ENCODE results near the gene C6orf47.

Gene C6orf47

GRCh38 chr6:31702405-31702818 is 41.8 kb upstream of the C6orf47 start:
- TF ChIP-seq SUZ12 (IDR thresholded peaks at IDR 0.05; ENCODE audit: extremely low read depth, insufficient read depth, insufficient read length): no peak
- TF ChIP-seq ZNF274 (IDR thresholded peaks at IDR 0.05; ENCODE audit: low read depth, low read length): no peak
- TF ChIP-seq YY1 (IDR thresholded peaks at IDR 0.05; ENCODE audit: insufficient read depth, insufficient read length): no peak
- no peak for DNase-seq (ENCODE audit: low read depth, low spot score)

GRCh38 chr6:31701666-31702404 is 41.3 kb upstream of the C6orf47 start:
- H3K4me1 ChIP-seq (ENCODE audit: insufficient read depth, insufficient read length): peaks cover 5% of the 10 kb centered on the region
- DNase-seq (ENCODE audit: low read depth, low spot score): no peak
- H3K4me3 ChIP-seq (ENCODE audit: insufficient read length, low read depth): peak overlapping the region; percentile 87
- TF ChIP-seq YY1 (IDR thresholded peaks at IDR 0.05; ENCODE audit: insufficient read depth, insufficient read length) (no peak), ZNF274 (IDR thresholded peaks at IDR 0.05; ENCODE audit: low read depth, low read length) (no peak), SUZ12 (IDR thresholded peaks at IDR 0.05; ENCODE audit: extremely low read depth, insufficient read depth, insufficient read length) (no peak)
- no peaks in the 10 kb centered on the region for H3K9me3 ChIP-seq (ENCODE audit: insufficient read depth, low read length)
- peak overlapping the region; percentile 93 for H3K9ac ChIP-seq (ENCODE audit: insufficient read length, low read depth)
- no peaks in the 10 kb centered on the region for H3K27me3 ChIP-seq (ENCODE audit: insufficient read depth, insufficient read length)
- peaks cover 36% of the 10 kb centered on the region for H3K36me3 ChIP-seq (ENCODE audit: insufficient read depth, insufficient read length, low read length)

More at GRCh38 chr6:31702405-31702818, 41.8 kb upstream of the C6orf47 start:
- no peaks in the 10 kb centered on the region for H3K9me3 ChIP-seq (ENCODE audit: insufficient read depth, low read length)
- peaks cover 31% of the 10 kb centered on the region for H3K36me3 ChIP-seq (ENCODE audit: insufficient read depth, insufficient read length, low read length)
- H3K9ac ChIP-seq (ENCODE audit: insufficient read length, low read depth): peak overlapping the region; percentile 93
- H3K4me1 ChIP-seq (ENCODE audit: insufficient read depth, insufficient read length): peaks cover 5% of the 10 kb centered on the region
- H3K27me3 ChIP-seq (ENCODE audit: insufficient read depth, insufficient read length): no peaks in the 10 kb centered on the region
- peak overlapping the region; percentile 87 for H3K4me3 ChIP-seq (ENCODE audit: insufficient read length, low read depth)

DNA sequence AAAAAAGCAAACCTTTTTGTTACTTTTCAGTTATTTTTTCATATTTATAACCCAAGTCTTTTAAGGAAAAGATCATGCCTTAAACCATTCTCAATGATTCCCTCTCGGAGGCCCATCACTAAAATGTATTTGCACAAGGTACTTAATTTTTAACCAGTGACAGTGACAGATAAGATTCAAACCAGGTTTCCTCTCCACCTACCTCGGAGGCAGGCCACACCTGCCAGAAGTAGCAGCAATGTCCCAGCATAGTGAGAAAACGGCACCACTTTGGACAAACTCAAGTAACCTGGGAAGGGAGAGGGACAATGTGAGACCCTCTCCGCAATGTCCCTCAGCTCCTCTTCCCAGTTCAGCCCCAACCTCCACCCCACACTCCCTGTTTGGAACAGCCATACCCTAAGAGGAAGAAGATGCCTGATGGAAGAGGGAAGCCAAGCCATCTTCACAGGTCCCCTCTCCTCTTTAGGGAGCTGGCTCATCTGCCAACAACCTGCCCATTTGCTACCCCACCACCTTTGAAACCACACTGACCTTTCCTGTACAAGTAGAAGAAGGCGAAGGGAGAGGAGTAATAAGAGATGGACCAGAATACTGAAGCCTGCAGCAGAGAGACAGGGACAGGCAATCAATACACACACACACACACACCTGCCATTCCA is 40.3 kb upstream of the C6orf47 start:
- Histone ChIP-seq H3K4me3 (ENCODE audit: insufficient read length, low read depth) (no peak overlapping the region), H3K9ac (ENCODE audit: insufficient read length, low read depth) (no peak overlapping the region), H3K36me3 (ENCODE audit: insufficient read depth, insufficient read length, low read length) (peaks cover 43% of the 10 kb centered on the region), H3K9me3 (ENCODE audit: insufficient read depth, low read length) (no peaks in the 10 kb centered on the region), H3K27me3 (ENCODE audit: insufficient read depth, insufficient read length) (no peaks in the 10 kb centered on the region), H3K4me1 (ENCODE audit: insufficient read depth, insufficient read length) (peaks cover 5% of the 10 kb centered on the region)
- TF ChIP-seq YY1 (IDR thresholded peaks at IDR 0.05; ENCODE audit: insufficient read depth, insufficient read length) (no peak), SUZ12 (IDR thresholded peaks at IDR 0.05; ENCODE audit: extremely low read depth, insufficient read depth, insufficient read length) (no peak), ZNF274 (IDR thresholded peaks at IDR 0.05; ENCODE audit: low read depth, low read length) (no peak)
- no peak for DNase-seq (ENCODE audit: low read depth, low spot score)

DNA sequence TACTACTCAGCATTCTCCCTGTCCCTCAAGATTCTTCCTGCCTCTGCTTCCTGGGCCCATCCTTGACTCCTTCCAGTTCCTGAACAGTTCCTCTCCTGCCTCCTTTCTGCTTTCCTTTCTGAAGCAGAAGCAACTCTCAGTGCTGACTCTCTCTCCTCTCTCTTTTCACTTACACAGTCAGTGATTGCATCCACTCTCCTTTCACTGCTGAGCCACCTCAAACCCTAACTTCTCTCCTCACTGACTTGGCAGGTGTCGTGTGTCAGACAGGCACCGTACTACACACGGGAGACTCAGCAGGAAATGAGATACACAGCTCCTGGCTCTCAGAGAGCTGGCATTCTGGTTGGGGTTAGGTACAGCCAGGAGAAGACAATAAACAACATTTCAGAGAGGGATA is 37.0 kb upstream of the C6orf47 start:
- Histone ChIP-seq H3K4me3 (ENCODE audit: insufficient read length, low read depth) (no peak overlapping the region), H3K36me3 (ENCODE audit: insufficient read depth, insufficient read length, low read length) (peaks cover 64% of the 10 kb centered on the region), H3K27me3 (ENCODE audit: insufficient read depth, insufficient read length) (no peaks in the 10 kb centered on the region), H3K9me3 (ENCODE audit: insufficient read depth, low read length) (no peaks in the 10 kb centered on the region), H3K9ac (ENCODE audit: insufficient read length, low read depth) (no peak overlapping the region), H3K4me1 (ENCODE audit: insufficient read depth, insufficient read length) (peaks cover 5% of the 10 kb centered on the region)
- DNase-seq (ENCODE audit: low read depth, low spot score): no peak
- TF ChIP-seq YY1 (IDR thresholded peaks at IDR 0.05; ENCODE audit: insufficient read depth, insufficient read length): no peak
- no peak for TF ChIP-seq ZNF274 (IDR thresholded peaks at IDR 0.05; ENCODE audit: low read depth, low read length)
- no peak for TF ChIP-seq SUZ12 (IDR thresholded peaks at IDR 0.05; ENCODE audit: extremely low read depth, insufficient read depth, insufficient read length)

DNA sequence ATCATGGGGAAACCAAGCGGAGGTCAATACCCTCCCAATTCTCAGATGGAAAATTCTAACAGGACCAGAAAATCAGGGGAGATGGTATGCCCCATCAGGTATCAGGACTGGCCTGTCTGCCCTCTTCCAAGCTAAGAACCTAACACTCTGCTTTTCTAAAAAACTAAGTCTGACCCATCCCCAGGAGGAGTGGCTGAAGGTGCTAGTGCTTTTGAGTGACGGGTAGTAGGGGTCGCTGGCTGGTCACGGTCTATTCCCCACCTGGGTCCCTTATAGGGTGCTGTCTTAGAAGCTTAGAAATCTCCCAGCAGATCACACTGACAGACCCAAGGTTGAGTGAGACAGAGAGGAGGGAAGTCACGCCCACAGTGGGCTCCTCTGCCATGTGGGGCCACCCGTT is 33.0 kb upstream of the C6orf47 start:
- DNase-seq (ENCODE audit: low read depth, low spot score): no peak
- TF ChIP-seq ZNF274 (IDR thresholded peaks at IDR 0.05; ENCODE audit: low read depth, low read length) (no peak), SUZ12 (IDR thresholded peaks at IDR 0.05; ENCODE audit: extremely low read depth, insufficient read depth, insufficient read length) (no peak), YY1 (IDR thresholded peaks at IDR 0.05; ENCODE audit: insufficient read depth, insufficient read length) (no peak)
- H3K4me1 ChIP-seq (ENCODE audit: insufficient read depth, insufficient read length): peaks cover 7% of the 10 kb centered on the region
- no peak overlapping the region for H3K4me3 ChIP-seq (ENCODE audit: insufficient read length, low read depth)
- H3K27me3 ChIP-seq (ENCODE audit: insufficient read depth, insufficient read length): no peaks in the 10 kb centered on the region
- H3K9ac ChIP-seq (ENCODE audit: insufficient read length, low read depth): no peak overlapping the region
- peaks cover 65% of the 10 kb centered on the region for H3K36me3 ChIP-seq (ENCODE audit: insufficient read depth, insufficient read length, low read length)
- no peaks in the 10 kb centered on the region for H3K9me3 ChIP-seq (ENCODE audit: insufficient read depth, low read length)

DNA sequence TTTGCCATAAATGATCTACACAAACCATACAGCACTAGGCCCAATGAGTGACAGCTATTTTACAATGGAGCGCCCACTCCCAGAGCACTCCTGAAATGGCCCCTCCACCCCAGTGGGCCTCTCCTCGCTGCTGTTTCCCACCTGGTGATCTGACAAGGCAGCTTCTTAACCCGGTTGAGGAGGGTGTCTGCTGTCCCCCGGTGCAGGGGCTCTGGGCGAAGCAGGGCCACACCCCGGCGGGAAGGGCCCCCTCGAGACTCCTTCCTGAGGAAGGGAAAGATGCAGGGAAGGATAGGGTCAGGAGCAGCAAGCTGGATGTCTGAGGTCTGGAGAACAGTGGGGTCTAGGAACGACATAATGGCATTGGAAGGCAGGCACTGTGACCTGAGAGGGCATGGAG is 32.3 kb upstream of the C6orf47 start:
- Histone ChIP-seq H3K4me3 (ENCODE audit: insufficient read length, low read depth) (no peak overlapping the region), H3K36me3 (ENCODE audit: insufficient read depth, insufficient read length, low read length) (peaks cover 71% of the 10 kb centered on the region), H3K9ac (ENCODE audit: insufficient read length, low read depth) (no peak overlapping the region), H3K27me3 (ENCODE audit: insufficient read depth, insufficient read length) (no peaks in the 10 kb centered on the region), H3K9me3 (ENCODE audit: insufficient read depth, low read length) (no peaks in the 10 kb centered on the region), H3K4me1 (ENCODE audit: insufficient read depth, insufficient read length) (peaks cover 11% of the 10 kb centered on the region)
- no peak for DNase-seq (ENCODE audit: low read depth, low spot score)
- TF ChIP-seq YY1 (IDR thresholded peaks at IDR 0.05; ENCODE audit: insufficient read depth, insufficient read length): no peak
- TF ChIP-seq ZNF274 (IDR thresholded peaks at IDR 0.05; ENCODE audit: low read depth, low read length): no peak
- no peak for TF ChIP-seq SUZ12 (IDR thresholded peaks at IDR 0.05; ENCODE audit: extremely low read depth, insufficient read depth, insufficient read length)

DNA sequence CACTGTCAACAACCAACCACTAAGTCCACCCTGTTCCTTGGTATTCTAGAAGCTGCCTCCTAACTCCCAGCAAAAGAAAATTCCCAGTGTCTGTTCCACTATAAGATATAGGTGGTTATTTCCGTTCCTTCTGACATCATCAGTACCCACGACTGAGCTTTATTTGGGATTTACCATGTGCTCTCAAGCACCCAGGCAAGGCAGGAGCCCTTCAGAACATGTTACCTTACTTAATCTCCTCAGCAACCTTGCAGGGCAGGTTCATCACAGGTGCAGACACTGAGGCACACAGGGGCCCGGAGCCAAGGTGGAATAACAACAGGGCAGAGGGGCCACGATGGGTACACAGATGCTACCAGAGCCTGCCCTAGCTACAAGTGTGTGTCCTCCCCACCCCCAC is 31.8 kb upstream of the C6orf47 start:
- no peak for DNase-seq (ENCODE audit: low read depth, low spot score)
- Histone ChIP-seq H3K9ac (ENCODE audit: insufficient read length, low read depth) (no peak overlapping the region), H3K9me3 (ENCODE audit: insufficient read depth, low read length) (no peaks in the 10 kb centered on the region), H3K4me3 (ENCODE audit: insufficient read length, low read depth) (no peak overlapping the region), H3K4me1 (ENCODE audit: insufficient read depth, insufficient read length) (peaks cover 14% of the 10 kb centered on the region), H3K36me3 (ENCODE audit: insufficient read depth, insufficient read length, low read length) (peaks cover 72% of the 10 kb centered on the region), H3K27me3 (ENCODE audit: insufficient read depth, insufficient read length) (no peaks in the 10 kb centered on the region)
- TF ChIP-seq ZNF274 (IDR thresholded peaks at IDR 0.05; ENCODE audit: low read depth, low read length) (no peak), SUZ12 (IDR thresholded peaks at IDR 0.05; ENCODE audit: extremely low read depth, insufficient read depth, insufficient read length) (no peak), YY1 (IDR thresholded peaks at IDR 0.05; ENCODE audit: insufficient read depth, insufficient read length) (no peak)

All from NT2/D1 (cell line).